RWPE1 (cell line): ENCODE results near the gene APOLD1.
A peak's percentile ranks its signal among the peaks of the same experiment; 100 is the strongest.
"Not testable (repeated sequence)": the region's sequence is repeated elsewhere in the genome, so short reads cannot be mapped to it uniquely, and the experiment has no call there.

Experiments
- CTCF ChIA-PET: fragments of 350-600 bp; sonication (Branson Sonifier 250); formaldehyde crosslinking; extraction: SDS; loops from one replicate; lab custom pipeline; 2021; lab: Yijun Ruan, JAX
- POLR2A ChIA-PET: fragments of 400-600 bp; formaldehyde crosslinking; extraction: SDS; loops from one replicate; lab custom pipeline; 2020; ENCODE audit warnings: antibody characterized with exemption; ENCODE audit not compliant: low non-redundant PET; lab: Yijun Ruan, JAX
- DNase-seq: peaks from one replicate; pipeline ENCODE4 v3.0.0; 2012; ENCODE audit warnings: low spot score
- H3K27ac ChIP-seq: fragments of 450-650 bp; 2 replicates; pipeline ENCODE4 v1.5.1; 2017
- CTCF ChIP-seq: fragments of 450-650 bp; conservative IDR thresholded peaks from 2 replicates; pipeline ENCODE4 v1.5.1; 2017; ENCODE audit warnings: low read depth, mild to moderate bottlenecking

The APOLD1 gene

GRCh38 chr12:12819221-12819620 lies 33.8 kb downstream of the APOLD1 start:
- no peak for TF ChIP-seq CTCF
- POLR2A ChIA-PET, result interaction anchor here (0.6 to 0.7 kb wide), 2 partner anchors 31 to 182 kb away, joined by 3 to 4 read pairs; no protein-coding TSS in a partner anchor
- DNase-seq, result no peak
- no peak overlapping the region for H3K27ac ChIP-seq
- CTCF ChIA-PET, result interaction anchor here (0.7 kb wide), 1 partner anchor 64 kb away, joined by 3 read pairs; no protein-coding TSS in a partner anchor

- CTCF ChIA-PET, result interaction anchor here (0.7 kb wide), 1 partner anchor 64 kb away, joined by 3 read pairs; no protein-coding TSS in a partner anchor
- H3K27ac ChIP-seq, result peak overlapping the region; percentile 74
- POLR2A ChIA-PET, result interaction anchor here (0.5 to 0.7 kb wide), 2 partner anchors 19 to 181 kb away, joined by 3 read pairs; no protein-coding TSS in a partner anchor
- DNase-seq, result peak; percentile 37
- TF ChIP-seq CTCF, result no peak
Observed at GRCh38 chr12:12819752-12820311, 34.4 kb downstream of the APOLD1 start.

- H3K27ac ChIP-seq, result peak overlapping the region; percentile 74
- CTCF ChIA-PET, DNase-seq: not testable (repeated sequence)
- POLR2A ChIA-PET, result interaction anchor here (0.5 kb wide), 1 partner anchor 20 kb away, joined by 3 read pairs; no protein-coding TSS in a partner anchor
Observed at GRCh38 chr12:12820376-12820775, 34.9 kb downstream of the APOLD1 start.

GRCh38 chr12:12821975-12822374 lies 36.5 kb downstream of the APOLD1 start:
- H3K27ac ChIP-seq, result no peak overlapping the region

GRCh38 chr12:12822886-12823285 lies 37.4 kb downstream of the APOLD1 start:
- ChIA-PET CTCF (no interaction called here), POLR2A (no interaction called here)

More at GRCh38 chr12:12821975-12822374, 36.5 kb downstream of the APOLD1 start:
- no peak for DNase-seq
- TF ChIP-seq CTCF, result no peak
- ChIA-PET POLR2A (no interaction called here), CTCF (interaction anchor here (0.6 to 0.8 kb wide), 3 partner anchors 15 to 96 kb away, joined by 3 to 4 read pairs (median 4); no protein-coding TSS in a partner anchor)

GRCh38 chr12:12823300-12823699 lies 37.8 kb downstream of the APOLD1 start:
- CTCF ChIA-PET, result no interaction called here
- no peak for TF ChIP-seq CTCF
- peak; percentile 41 for DNase-seq
- POLR2A ChIA-PET, result no interaction called here
- no peak overlapping the region for H3K27ac ChIP-seq

More at GRCh38 chr12:12822886-12823285, 37.4 kb downstream of the APOLD1 start:
- no peak overlapping the region for H3K27ac ChIP-seq
- TF ChIP-seq CTCF, result no peak
- DNase-seq, result no peak

GRCh38 chr12:12823811-12824210 lies 38.4 kb downstream of the APOLD1 start:
- no peak for DNase-seq
- POLR2A ChIA-PET, result no interaction called here
- no peak overlapping the region for H3K27ac ChIP-seq
- CTCF ChIA-PET, result no interaction called here
- TF ChIP-seq CTCF, result no peak
